Measurements from ENCODE around the gene HEYL. TPM values are rescaled to one million over a fixed set of nuclear protein-coding genes. Genes with fewer than 3 reads are reported as not detected.

The HEYL gene
- total and polyA plus RNA-seq, 2 experiments from 2014 or later, result not detected

DNA sequence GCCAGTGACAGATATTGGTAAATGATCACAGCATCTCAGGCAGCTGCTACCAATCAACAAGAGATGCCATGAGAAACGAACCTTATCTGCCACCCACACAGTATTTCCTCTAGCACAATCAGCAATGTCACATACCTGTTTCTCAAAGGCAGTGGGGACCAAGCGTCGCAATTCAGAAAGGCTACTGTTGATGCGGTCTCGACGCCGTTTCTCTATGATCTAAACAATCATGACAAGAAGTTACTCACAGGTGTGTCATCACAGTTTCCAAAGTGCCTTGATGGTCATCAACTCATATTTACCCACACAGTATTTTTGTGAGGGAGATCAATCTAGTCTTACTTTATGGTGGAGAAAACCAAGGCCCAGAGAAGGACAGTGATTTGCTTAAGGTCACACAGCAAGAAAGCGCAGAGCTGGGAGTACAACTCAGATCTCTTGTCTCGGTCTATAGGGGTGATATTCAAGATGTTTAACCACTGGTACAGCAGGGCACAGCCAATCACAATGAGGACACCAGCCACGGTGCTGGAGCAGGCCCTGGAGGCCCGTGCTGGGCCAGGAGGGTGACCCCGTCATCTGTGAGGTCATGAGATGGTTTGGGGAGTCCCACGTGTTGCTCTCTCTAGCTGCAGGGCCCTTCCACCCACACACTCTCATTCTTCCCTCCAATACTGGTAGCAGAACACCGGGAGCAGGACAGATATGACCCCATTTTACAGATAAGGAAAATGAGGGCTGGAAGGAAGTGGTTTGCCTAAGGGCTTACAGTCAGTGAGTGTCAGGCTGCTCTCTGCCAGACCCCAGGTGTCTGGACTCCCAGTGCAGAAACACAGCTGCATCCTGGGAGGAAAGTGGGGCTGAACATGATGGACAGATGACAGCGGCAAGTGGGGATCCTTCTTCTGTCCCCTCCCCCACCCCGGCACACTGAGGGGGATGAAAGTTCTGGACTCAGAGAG lies 7.8 kb downstream of the HEYL start:
- Histone ChIP-seq H3K4me1 (ENCODE audit: insufficient read depth) (no peaks in the 10 kb centered on the region), H3K9me2 (ENCODE audit: insufficient read depth) (no peaks in the 10 kb centered on the region), H3K9me3 (ENCODE audit: low read depth) (no peaks in the 10 kb centered on the region), H3K79me2 (ENCODE audit: insufficient read depth) (no peaks in the 10 kb centered on the region), H3K9ac (no peak overlapping the region), H3K36me3 (ENCODE audit: low read depth) (no peaks in the 10 kb centered on the region), H3K4me3 (no peak overlapping the region), H3K27me3 (replicated peaks; ENCODE audit: insufficient read depth) (peaks cover 6% of the 10 kb centered on the region; the same call in 1 of the 2 replicates), H3K27ac (no peak overlapping the region), H2AFZ (no peak overlapping the region), H4K20me1 (ENCODE audit: insufficient read depth) (no peaks in the 10 kb centered on the region), H3K4me2 (ENCODE audit: unreplicated experiment) (no peak overlapping the region), H3F3A (ENCODE audit: insufficient read depth) (no peaks in the 10 kb centered on the region)
- peak; percentile 16 for DNase-seq
- in situ Hi-C loops (cut with MboI), result no loop called here
- WGBS, 2 experiments (ENCODE audit: low coverage in 1 of 2, low lambda C conversion rate in 2 of 2, missing lambda C conversion rate in 2 of 2), result 83 to 86% methylated on average over 16 of the region's 16 CpGs
- TF ChIP-seq EZH2 (IDR thresholded peaks at IDR 0.05; ENCODE audit: insufficient read depth, poor library complexity, severe bottlenecking) (no peak), EZH2phosphoT487 (IDR thresholded peaks at IDR 0.05; ENCODE audit: insufficient read depth, low read depth) (no peak)

DNA sequence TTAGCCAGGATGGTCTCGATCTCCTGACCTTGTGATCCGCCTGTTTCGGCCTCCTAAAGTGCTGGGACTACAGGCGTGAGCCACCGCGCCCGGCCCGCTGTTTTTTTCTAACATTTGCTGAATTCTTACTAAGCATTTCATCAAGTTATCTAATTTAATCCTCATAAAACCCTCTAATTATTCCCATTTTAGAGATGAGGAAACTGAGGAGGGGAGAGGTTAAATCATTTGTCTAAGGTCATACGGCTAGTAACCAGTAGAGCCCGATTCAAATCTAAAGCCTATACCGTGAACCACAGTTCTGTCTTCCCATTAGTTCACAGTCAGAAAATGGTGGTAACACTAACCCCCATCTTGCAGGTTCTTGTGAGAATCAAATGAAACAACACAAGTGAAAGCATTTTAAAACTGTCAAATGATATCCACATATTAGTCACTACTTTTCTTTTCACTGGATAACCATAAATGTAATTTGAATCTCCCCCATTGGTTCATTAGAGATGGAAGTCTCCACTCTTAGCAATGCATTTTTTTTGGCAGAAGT lies 10.6 kb downstream of the HEYL start:
- Histone ChIP-seq H3K4me2 (ENCODE audit: unreplicated experiment) (no peak overlapping the region), H3K27ac (no peak overlapping the region), H3K9ac (no peak overlapping the region), H3K79me2 (ENCODE audit: insufficient read depth) (no peaks in the 10 kb centered on the region), H3K9me2 (ENCODE audit: insufficient read depth) (no peaks in the 10 kb centered on the region), H4K20me1 (ENCODE audit: insufficient read depth) (no peaks in the 10 kb centered on the region), H2AFZ (no peak overlapping the region), H3K9me3 (ENCODE audit: low read depth) (no peaks in the 10 kb centered on the region), H3K36me3 (ENCODE audit: low read depth) (no peaks in the 10 kb centered on the region), H3K4me1 (ENCODE audit: insufficient read depth) (no peaks in the 10 kb centered on the region), H3F3A (ENCODE audit: insufficient read depth) (no peaks in the 10 kb centered on the region), H3K4me3 (no peak overlapping the region), H3K27me3 (replicated peaks; ENCODE audit: insufficient read depth) (no peaks in the 10 kb centered on the region)
- no peak for TF ChIP-seq EZH2 (IDR thresholded peaks at IDR 0.05; ENCODE audit: insufficient read depth, poor library complexity, severe bottlenecking)
- no peak for TF ChIP-seq EZH2phosphoT487 (IDR thresholded peaks at IDR 0.05; ENCODE audit: insufficient read depth, low read depth)
- 91 to 96% methylated on average over 11 of the region's 11 CpGs for WGBS, 2 experiments (ENCODE audit: low coverage in 1 of 2, low lambda C conversion rate in 2 of 2, missing lambda C conversion rate in 2 of 2)
- in situ Hi-C loops (cut with MboI), result no loop called here
- DNase-seq, result no peak

DNA sequence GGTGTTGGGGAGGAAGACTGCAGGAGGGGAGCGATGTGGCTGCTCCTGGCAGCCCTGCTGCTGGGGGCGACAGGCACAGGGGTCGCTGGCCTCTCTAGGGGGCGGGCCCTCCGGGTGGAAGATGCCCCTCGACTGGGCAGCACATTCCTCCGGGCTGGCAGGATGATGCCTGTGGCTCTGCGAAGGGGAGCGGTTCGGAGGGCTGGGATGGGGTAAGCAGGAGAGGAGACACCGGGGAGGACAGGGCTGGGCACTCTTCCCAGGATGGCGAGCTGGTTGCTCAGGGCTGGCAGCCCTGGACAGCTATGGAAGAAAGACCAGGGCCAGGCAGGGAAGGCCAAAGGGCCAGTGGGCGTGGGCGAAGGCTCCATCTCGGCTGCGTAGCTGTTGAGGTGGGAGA lies 12.8 kb downstream of the HEYL start:
- Histone ChIP-seq H2AFZ (no peak overlapping the region), H3K4me2 (ENCODE audit: unreplicated experiment) (no peak overlapping the region), H3K79me2 (ENCODE audit: insufficient read depth) (no peaks in the 10 kb centered on the region), H3K9ac (no peak overlapping the region), H4K20me1 (ENCODE audit: insufficient read depth) (no peaks in the 10 kb centered on the region), H3F3A (ENCODE audit: insufficient read depth) (no peaks in the 10 kb centered on the region), H3K36me3 (ENCODE audit: low read depth) (no peaks in the 10 kb centered on the region), H3K27me3 (replicated peaks; ENCODE audit: insufficient read depth) (no peaks in the 10 kb centered on the region), H3K9me3 (ENCODE audit: low read depth) (no peaks in the 10 kb centered on the region), H3K4me3 (no peak overlapping the region), H3K9me2 (ENCODE audit: insufficient read depth) (no peaks in the 10 kb centered on the region), H3K27ac (no peak overlapping the region), H3K4me1 (ENCODE audit: insufficient read depth) (no peaks in the 10 kb centered on the region)
- TF ChIP-seq EZH2phosphoT487 (IDR thresholded peaks at IDR 0.05; ENCODE audit: insufficient read depth, low read depth) (no peak), EZH2 (IDR thresholded peaks at IDR 0.05; ENCODE audit: insufficient read depth, poor library complexity, severe bottlenecking) (no peak)
- in situ Hi-C loops (cut with MboI), result no loop called here
- WGBS, 2 experiments (ENCODE audit: low coverage in 1 of 2, low lambda C conversion rate in 2 of 2, missing lambda C conversion rate in 2 of 2), result 60 to 75% methylated on average over 15 to 16 of the region's 16 CpGs
- no peak for DNase-seq

DNA sequence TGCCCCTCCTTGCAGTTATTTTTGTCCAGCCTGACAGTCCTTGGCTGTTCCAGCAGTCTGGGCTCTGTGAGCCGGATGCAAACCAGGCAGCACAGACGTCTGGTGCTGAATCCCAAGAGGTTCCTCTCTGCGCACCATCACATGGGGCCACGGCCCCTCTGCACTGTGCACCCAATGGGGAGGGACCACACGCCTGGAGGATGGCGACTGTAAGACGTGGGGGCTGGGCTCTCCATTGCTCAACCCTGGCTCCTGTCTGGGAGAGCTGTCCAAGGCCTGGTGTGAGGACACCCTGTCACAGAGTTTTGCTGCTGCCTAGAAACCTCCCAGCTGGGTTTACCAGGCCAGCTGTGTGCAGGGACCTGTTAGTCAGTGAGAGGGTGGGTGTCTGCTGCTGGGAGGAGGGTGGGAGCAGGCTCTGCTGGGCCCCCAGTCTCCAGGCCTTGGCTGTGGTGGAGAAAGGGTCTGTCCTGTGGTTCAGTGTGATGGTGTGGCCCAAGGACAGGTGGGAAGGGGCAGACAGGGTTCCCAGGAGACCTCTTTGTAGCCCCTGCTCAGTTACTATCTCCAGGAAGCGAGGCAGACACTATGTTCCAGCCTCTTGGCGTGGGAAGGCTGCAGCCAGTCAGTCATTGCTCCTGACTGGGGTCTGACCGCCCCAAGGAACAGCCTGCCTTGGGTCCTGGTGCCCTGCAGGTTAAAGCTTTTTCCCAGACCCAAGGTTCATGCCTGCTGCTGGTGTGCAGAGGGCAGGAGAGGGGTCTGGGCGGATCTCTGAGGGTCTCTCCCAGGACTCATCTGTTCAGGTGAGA lies 13.8 kb downstream of the HEYL start:
- Histone ChIP-seq H3K9me3 (ENCODE audit: low read depth) (no peaks in the 10 kb centered on the region), H3K4me1 (ENCODE audit: insufficient read depth) (no peaks in the 10 kb centered on the region), H3K9me2 (ENCODE audit: insufficient read depth) (no peaks in the 10 kb centered on the region), H3K36me3 (ENCODE audit: low read depth) (no peaks in the 10 kb centered on the region), H2AFZ (no peak overlapping the region), H3K79me2 (ENCODE audit: insufficient read depth) (no peaks in the 10 kb centered on the region), H3K4me2 (ENCODE audit: unreplicated experiment) (no peak overlapping the region), H4K20me1 (ENCODE audit: insufficient read depth) (no peaks in the 10 kb centered on the region), H3K27ac (no peak overlapping the region), H3K9ac (no peak overlapping the region), H3K4me3 (no peak overlapping the region), H3K27me3 (replicated peaks; ENCODE audit: insufficient read depth) (no peaks in the 10 kb centered on the region), H3F3A (ENCODE audit: insufficient read depth) (no peaks in the 10 kb centered on the region)
- 34 to 35% methylated on average over 11 of the region's 11 CpGs for WGBS, 2 experiments (ENCODE audit: low coverage in 1 of 2, low lambda C conversion rate in 2 of 2, missing lambda C conversion rate in 2 of 2)
- TF ChIP-seq EZH2phosphoT487 (IDR thresholded peaks at IDR 0.05; ENCODE audit: insufficient read depth, low read depth), result no peak
- no peak for TF ChIP-seq EZH2 (IDR thresholded peaks at IDR 0.05; ENCODE audit: insufficient read depth, poor library complexity, severe bottlenecking)
- peak; percentile 72 for DNase-seq
- in situ Hi-C loops (cut with MboI), result no loop called here
